22Rv1 (cell line): ENCODE results near the gene TGM2.
"Not testable (repeated sequence)": the region's sequence is repeated elsewhere in the genome, so short reads cannot be mapped to it uniquely, and the experiment has no call there.

Experiments used
- ZFX ChIP-seq: fragments of 450-650 bp; IDR thresholded peaks from 2 replicates; pipeline ENCODE4 v1.6.1; 2017; ENCODE audit warnings: antibody characterized with exemption, borderline replicate concordance
- TF ChIP-seq, protein P1 (sequence below): fragments of 450-650 bp; IDR thresholded peaks from 2 replicates; pipeline ENCODE4 v1.5.1; 2017; ENCODE audit warnings: mild to moderate bottlenecking

DNA sequence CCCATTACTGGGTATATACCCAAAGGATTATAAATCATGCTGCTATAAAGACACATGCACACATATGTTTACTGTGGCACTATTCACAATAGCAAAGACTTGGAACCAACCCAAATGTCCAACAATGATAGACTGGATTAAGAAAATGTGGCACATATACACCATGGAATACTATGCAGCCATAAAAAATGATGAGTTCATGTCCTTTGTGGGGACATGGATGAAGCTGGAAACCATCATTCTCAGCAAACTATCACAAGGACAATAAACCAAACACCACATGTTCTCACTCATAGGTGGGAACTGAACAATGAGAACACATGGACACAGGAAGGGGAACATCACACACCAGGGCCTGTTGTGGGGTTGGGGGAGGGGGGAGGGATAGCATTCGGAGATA, 57.7 kb downstream of the TGM2 start:
- TF ChIP-seq, protein P1, sequence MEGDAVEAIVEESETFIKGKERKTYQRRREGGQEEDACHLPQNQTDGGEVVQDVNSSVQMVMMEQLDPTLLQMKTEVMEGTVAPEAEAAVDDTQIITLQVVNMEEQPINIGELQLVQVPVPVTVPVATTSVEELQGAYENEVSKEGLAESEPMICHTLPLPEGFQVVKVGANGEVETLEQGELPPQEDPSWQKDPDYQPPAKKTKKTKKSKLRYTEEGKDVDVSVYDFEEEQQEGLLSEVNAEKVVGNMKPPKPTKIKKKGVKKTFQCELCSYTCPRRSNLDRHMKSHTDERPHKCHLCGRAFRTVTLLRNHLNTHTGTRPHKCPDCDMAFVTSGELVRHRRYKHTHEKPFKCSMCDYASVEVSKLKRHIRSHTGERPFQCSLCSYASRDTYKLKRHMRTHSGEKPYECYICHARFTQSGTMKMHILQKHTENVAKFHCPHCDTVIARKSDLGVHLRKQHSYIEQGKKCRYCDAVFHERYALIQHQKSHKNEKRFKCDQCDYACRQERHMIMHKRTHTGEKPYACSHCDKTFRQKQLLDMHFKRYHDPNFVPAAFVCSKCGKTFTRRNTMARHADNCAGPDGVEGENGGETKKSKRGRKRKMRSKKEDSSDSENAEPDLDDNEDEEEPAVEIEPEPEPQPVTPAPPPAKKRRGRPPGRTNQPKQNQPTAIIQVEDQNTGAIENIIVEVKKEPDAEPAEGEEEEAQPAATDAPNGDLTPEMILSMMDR, result not testable (repeated sequence)
- not testable (repeated sequence) for TF ChIP-seq ZFX
